Measurements from ENCODE around the gene TGM3. TPM values are rescaled to one million over a fixed set of nuclear protein-coding genes. Genes with fewer than 3 reads are reported as not detected.
A peak's percentile ranks its signal among the peaks of the same experiment; 100 is the strongest.
"Not testable (repeated sequence)": the region's sequence is repeated elsewhere in the genome, so short reads cannot be mapped to it uniquely, and the experiment has no call there.

Gene TGM3, protein sequence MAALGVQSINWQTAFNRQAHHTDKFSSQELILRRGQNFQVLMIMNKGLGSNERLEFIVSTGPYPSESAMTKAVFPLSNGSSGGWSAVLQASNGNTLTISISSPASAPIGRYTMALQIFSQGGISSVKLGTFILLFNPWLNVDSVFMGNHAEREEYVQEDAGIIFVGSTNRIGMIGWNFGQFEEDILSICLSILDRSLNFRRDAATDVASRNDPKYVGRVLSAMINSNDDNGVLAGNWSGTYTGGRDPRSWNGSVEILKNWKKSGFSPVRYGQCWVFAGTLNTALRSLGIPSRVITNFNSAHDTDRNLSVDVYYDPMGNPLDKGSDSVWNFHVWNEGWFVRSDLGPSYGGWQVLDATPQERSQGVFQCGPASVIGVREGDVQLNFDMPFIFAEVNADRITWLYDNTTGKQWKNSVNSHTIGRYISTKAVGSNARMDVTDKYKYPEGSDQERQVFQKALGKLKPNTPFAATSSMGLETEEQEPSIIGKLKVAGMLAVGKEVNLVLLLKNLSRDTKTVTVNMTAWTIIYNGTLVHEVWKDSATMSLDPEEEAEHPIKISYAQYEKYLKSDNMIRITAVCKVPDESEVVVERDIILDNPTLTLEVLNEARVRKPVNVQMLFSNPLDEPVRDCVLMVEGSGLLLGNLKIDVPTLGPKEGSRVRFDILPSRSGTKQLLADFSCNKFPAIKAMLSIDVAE
- 0.06 TPM in 1 of 2 replicates, not detected in the other for total RNA-seq (2014; rRNA removed; shearing (Covaris generic))

DNA sequence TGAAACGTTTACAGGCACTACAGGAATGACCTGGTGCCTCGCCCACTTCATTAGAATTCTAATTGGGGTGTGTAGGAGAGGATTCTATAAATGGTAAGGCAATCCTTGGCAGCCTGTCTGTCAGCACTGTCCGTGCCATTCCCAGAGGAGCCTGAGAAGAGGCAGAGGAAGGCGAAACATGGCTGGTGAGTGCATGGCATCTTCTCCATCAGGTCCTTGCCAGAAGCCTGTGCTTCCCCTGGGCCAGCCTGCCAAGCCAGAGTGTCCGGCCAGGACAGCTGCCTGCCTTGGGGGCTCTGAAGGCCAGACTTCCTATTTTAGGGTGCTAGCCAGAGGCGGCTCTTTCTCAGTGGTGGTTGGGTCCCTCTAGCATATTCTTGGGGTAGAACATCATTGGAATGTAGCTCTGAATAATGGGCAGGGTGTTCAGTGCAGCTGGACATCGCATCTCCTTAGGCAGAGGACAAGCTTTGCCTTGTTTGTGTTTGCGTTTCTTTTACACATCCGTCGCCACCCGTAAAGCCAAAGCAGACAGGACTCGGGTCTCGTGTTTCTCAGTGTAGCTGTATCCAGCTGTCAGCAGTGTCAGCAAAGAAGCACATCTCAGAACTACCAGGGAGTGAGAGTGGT is at the start of gene TGM3:
Gene TGM3 (plus strand): TSS at position 116 of the 630 bp plus-strand sequence. CDS start 63 bp downstream, at position 179.
- no peak for DNase-seq (ENCODE audit: low read depth)

DNA sequence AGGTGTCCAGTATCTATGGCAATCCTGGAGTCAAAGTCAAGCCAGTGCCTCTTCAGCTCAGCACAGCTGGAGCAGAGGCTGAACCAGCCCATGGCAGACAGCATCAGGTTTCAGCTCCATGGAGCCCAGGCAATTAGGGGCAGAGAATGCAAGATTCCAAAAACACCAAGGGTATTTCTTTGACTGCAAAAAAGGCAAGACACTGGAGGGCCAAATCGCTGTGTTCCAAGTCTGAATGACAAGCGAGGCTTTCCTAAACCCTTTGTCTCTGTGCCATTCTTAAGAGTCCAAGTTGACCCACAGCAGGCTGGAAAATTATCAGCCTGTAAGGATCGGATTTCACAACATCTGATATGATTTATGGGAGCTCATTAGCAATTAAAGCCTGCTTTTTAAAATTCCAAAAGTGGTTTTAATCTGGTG is 49.7 kb upstream of the TGM3 start:
- peak; percentile 16 for DNase-seq (ENCODE audit: low read depth)

DNA sequence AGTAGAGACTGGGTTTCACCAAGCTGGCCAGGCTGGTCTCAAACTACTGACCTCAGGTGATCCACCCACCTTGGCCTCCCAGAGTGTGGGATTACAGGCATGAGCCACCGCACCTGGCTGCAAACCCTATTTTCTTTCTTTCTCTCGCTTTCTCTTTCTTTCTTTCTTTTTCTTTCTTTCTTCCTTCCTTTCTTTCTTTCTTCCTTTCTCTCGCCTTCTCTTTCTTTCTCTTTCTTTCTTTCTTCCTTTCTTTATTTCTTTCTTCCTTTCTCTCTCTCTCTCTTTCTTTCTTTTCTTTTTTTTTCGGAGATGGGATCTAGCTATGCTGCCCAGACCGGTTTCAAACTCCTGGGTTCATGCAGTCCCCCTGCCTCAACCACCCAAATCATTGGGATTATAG is 47.0 kb upstream of the TGM3 start:
- no peak for DNase-seq (ENCODE audit: low read depth)

DNA sequence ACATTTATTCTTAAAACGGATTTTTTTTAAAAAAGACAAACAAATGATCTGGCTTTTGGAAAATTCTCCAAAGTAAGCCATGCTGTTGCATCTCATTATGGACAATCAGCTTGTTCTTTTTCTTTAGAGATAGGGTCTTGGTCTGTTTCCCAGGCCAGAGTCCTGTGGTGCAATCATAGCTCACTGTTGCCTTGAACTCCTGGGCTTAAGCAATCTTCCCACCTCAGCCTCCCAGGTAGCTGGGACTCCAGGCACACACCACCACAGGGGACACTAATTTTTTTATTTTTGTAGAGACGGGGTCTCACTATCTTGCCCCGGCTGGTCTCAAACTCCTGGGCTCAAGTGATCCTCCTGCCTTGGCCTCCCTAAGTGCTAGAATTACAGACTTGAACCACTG is 45.9 kb upstream of the TGM3 start:
- no peak for DNase-seq (ENCODE audit: low read depth)

DNA sequence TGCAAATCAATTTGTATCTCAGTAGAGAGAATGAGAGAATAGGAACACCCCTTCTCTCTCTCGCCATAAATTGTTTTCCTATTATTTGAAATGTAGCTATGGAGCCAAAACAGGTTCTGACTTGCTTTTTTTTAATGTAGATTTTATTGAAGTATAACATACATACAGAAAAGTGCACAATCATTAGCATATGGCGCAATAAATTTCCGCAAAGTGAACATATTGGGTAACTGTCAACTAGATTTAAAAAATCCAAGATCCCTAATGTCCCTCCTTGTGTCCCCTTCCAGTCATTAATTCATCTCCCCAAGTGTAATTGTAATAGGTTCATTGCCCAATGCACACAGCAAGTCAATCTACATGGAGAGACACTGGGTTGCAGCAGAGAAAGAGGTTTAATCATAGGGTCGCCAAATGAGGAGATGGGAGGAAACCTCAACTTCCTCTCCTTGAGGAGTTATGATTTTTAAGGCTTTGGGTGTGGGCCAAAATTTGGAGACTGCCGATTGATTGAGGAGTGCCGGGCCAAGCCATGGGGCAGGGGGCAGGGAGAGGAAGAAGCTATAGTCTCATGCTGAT is 43.3 kb upstream of the TGM3 start:
- no peak for DNase-seq (ENCODE audit: low read depth)

DNA sequence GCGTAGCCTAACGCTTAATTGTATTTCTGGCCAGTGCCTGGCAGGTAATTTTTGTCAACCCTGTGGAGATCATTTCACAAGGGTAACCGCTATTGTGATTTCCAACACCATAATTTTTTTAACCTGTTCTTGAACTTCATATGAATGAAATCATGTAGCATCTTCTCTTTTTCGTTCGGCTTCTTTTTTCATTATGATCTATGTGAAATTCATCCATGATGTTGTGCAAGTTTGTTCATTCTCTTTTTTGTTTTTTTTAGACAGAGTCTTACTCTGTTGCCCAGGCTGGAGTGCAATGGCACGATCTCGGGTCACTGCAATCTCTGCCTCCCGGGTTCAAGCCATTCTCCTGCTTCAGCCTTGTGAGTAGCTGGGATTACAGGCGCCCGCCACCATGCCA is 42.5 kb upstream of the TGM3 start:
- no peak for DNase-seq (ENCODE audit: low read depth)

DNA sequence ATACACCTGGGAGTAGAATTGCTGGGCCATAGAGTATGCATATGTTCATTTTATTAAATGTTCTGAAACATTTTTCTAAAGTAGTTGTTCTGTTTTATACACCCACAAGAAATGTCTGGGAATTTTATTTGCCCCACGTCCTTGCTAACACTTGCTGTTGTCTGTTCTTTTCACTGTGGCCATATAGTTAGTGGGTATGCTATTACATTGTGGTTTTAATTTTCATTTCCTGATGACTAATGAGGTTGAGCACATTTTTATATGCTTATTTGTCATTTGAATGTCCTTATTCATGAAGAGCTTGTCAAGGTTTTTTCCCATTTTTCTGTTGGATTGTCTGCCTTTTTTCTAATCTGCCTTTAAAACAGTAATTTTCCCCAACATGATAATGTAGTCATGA is 41.5 kb upstream of the TGM3 start:
- DNase-seq (ENCODE audit: low read depth): no peak

DNA sequence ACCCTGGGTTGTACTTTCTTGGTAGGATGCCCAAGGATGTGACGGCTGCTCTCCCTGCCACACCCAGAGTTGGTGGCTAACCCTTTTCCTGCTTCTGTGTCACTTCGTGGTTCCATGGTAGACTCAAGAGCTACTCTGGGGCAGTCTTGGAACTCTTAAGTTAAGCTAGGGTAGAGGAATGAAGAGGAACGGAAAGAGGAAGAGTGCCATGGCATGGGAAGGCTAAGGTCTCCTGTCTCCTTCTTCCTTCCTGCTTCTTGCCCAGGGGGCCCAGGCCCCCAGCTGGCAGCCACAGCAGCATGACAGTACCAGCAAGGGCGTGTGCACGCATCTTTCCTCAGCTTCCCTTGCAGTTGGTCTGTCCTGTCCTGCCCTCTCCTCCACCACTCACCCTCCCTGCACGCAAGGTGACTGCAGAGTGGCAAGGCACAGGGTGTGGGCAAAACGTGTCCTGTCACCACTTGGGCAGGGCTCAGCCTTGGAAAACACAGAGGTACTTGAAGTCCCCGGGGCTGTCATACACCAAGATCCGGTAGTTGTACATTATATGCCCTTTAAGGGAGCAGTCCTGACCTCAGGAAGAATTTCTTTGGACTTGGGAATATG is 39.8 kb upstream of the TGM3 start:
- no peak for DNase-seq (ENCODE audit: low read depth)

DNA sequence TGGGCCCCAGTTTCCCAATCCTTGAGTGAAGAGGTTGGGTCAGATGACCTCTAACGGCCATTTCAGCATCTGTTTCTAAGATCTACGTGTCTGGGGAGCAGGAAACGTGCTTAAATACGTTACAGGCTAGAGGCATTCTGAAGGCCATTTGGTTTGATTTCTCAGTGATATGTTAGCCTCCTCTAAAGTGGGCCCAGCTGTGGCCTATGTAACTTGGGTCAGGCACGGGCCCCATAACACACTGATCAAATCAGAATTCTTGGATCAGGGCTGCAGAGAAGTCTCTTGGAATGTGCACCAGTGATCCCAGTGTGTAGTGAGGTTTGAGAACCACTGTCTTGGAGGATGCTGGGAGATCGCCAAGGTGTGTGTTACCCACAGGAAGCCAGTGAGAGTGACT is 36.1 kb upstream of the TGM3 start:
- DNase-seq (ENCODE audit: low read depth): no peak

DNA sequence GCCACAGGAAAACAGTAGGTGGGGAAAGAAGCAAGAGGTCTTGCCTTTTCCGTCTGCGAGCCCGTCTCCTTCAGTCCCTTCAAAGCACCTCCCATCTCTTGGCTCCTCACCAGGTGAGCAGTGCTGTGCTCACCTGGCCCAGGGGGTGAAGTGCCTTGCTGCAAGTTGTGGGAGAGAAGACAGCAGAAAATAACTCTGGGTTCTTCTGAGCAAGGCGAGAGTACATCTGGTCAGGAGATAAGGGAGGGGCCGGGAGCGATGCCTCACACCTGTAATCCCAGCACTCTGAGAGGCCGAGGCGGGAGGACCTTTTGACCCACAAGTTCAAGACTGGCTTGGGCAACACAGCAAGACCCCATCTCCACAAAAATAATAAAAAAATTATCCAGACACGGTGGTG is 35.6 kb upstream of the TGM3 start:
- no peak for DNase-seq (ENCODE audit: low read depth)

DNA sequence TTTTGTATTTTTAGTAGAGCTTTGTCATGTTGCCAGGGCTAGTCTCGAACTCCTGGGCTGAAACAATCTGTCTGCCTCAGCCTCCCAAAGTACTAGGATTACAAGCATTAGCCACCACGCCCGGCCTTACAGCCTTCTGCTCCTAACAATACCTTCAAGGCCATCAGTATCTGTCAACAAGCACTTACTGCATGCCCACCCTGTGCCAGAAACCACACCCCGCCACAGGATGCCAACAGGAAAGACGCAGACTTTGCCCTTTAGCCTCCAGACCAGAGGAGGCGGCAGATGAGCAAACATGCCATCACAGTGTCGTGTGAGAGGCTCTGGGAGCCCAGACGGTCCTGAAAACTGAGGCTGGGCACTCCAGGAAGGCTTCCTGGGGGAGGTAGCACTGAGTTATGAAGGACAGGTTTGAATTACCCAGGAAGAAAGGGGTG is 34.7 kb upstream of the TGM3 start:
- peak; percentile 60 for DNase-seq (ENCODE audit: low read depth)

DNA sequence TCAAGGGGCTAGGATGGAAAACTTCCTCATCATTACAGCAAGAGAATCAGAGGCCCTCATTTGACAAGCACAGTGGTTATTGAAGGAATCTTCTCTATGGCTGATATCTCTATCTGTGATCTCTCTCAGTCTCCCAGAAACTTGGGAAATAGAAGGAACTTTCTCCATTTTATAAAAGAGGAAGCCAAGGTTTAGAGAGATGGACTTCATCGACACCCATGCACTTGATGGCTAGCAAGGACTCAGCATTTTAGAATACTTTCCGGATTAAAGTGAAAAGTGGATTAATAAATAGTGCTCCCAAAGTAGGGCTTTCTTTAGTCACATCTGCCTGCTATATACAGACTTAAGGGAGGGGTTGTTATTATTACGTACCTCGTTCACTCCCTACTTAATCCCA is 34.2 kb upstream of the TGM3 start:
- DNase-seq (ENCODE audit: low read depth): no peak

DNA sequence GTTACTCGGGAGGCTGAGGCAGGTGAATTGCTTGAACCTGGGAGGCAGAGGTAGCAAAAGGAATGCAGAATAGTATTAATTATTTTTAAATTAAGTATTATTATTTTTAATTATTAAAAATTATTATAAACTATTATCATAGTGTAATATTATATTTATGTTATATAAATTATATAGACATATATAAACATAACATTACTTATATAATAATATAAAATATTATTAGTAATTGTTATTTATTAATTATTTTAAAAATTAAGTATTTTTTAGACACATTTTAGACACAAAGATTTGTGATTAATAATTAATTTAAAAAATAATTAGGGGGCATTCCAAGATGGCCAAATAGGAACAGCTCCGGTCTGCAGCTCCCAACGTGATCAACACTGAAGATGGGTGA is 31.7 kb upstream of the TGM3 start:
- DNase-seq (ENCODE audit: low read depth): no peak

DNA sequence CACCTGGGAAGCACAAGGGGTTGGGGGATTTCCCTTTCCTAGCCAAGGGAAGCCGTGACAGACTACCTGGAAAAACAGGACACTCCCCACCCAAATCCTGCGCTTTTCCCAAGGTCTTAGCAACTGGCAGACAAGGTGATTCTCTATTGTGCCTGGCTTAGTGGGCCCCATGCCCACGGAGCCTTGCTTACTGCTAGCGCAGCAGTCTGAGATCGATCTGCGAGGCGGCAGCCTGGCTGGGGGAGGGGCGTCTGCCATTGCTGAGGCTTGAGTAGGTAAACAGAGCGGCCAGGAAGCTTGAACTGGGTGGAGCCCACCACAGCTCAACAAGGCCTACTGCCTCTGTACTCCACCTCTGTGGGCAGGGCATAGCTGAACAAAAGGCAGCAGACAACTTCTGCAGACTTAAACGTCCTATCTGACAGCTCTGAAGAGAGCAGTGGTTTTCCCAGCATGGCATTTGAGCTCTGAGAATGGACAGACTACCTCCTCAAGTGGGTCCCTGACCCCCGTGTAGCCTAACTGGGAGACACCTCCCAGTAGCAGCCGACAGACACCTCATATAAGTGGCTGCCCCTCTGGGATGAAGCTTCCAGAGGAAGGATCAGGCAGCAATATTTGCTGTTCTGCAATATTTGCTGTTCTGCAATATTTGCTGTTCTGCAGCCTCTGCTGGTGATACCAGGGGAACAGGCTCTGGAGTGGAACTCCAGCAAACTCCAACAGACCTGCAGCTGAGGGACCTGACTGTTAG is 31.0 kb upstream of the TGM3 start:
- not testable (repeated sequence) for DNase-seq (ENCODE audit: low read depth)

DNA sequence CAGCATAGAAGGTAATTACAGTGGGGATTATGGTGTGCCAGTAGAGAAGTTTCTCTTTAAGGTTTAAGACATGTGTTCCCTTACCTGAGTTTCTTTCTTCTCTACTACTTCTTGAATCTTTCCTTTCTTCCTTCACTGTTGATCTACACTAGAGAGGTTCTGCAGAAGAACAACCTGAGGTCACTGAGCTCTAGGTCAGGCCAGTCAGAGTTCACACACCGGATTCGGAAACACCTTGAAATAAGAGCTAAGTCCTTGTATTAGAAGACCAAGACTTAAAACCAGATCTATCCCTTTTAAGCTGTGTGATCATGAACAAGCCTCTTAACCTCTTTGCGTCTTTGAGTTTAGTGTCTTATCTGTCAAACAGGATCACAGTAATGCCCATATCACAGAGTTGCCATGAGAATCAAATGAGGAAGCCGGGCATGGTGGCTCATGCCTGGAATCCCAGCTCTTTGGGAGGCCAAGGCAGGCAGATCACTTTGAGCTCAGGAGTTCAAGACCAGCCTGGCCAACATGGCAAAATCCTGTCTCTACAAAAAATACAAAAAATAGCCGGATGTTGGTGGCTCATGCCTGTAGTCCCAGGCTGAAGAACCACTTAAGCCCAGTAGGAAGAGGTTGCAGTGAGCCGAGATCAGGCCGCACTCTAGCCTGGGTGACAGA is 22.0 kb upstream of the TGM3 start:
- DNase-seq (ENCODE audit: low read depth): no peak

DNA sequence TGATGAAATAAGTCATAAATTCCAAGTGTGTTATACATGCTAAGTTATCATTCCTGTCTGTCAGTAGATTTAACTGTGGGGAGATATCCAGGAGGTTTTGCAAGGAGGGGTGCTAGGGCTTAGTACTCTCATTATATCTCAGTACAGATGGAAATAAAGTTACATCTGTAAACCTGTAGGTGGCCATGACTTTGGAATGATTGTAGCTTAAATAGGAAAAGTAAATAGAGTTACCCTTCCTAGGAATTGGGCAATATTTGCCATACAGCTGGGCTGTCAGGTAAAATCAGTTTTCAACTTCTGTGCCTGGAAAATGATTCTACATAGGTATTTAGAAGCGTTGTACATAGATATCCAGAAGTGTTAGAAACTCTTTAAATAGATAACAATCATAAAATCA is 19.8 kb upstream of the TGM3 start:
- no peak for DNase-seq (ENCODE audit: low read depth)

DNA sequence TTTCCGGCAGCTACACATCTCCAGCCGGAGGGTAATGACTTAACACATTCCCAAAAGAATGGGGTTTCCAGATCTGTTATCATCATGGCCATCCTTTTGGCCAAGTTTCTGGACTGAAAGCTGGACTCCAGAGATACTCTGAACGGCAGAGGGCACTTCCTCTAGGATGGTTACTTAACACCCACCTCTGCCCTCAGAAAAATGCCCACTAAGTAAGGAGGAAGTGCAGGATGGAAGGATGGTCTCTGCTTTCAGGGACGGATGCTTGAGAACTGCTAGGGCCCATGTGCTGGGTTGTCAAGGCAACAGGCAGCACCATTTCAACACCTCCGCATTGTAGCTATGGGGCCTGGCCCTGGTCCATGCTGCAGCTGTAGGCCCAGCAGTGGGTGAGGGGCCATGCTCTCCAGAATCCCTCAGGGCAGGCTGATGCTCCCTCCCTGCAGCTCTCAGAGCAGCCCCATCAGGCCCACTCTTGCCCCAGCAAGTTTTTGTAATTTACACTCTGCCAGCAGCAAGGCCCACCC is 16.5 kb upstream of the TGM3 start:
- DNase-seq (ENCODE audit: low read depth): no peak

DNA sequence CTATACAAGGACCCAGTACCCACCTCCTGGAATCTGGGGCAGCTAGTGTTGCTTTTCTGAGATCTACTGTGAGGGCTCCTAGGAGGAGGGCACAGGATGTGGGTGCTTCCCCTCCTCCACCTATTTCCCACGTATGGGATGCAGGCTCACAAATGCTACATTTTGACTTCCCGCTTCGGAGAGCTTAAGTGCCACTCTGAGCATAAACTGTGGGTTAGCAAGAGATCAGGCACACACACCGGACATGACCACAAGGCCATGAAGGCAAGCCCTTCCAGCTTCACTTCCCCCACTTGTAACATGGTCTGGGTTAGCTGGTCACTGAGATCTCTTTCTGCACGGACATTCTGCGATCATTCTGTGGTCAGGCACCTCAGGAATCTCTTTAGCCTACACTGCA is 15.7 kb upstream of the TGM3 start:
- no peak for DNase-seq (ENCODE audit: low read depth)

DNA sequence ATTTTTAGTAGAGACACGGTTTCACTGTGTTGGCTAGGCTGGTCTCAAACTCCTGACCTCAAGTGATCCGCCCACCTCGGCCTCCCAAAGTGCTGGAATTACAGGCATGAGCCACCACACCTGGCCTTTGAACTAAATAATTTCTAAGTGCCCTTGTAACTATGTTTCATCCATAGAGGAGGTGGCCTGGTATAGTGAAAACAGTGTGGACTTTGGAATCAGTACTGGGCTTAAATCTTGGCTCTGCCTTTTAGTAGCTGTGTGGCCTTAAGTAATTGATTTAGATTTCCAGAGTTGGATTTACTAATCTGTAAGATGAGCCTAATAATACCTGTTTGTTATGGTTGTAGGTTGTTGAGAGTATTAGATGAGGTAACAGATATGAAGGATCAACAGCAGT is 14.2 kb upstream of the TGM3 start:
- DNase-seq (ENCODE audit: low read depth): no peak

DNA sequence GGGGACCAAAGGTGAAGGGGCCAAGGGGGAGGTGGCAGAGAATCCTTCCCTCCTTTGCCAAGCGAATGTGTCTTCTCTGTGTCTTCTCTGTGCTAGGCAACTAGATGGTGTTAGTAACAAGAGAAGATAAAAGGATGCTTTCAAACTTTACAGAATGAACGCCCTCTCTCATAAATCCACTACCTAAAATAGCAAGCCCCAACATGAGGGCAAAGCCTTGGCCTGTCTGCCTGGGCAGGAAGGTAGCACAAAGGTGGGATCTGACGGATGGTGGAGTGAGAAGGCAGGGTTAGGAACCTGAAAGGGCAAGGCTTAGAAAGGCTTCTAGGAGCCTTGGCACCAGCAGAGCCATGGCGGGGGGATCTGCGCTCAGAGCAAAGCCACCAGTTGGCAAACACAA is 13.6 kb upstream of the TGM3 start:
- DNase-seq (ENCODE audit: low read depth): no peak

Data from Daoy (cell line).